Measurements from ENCODE around the gene NCCRP1.

Gene NCCRP1

DNA sequence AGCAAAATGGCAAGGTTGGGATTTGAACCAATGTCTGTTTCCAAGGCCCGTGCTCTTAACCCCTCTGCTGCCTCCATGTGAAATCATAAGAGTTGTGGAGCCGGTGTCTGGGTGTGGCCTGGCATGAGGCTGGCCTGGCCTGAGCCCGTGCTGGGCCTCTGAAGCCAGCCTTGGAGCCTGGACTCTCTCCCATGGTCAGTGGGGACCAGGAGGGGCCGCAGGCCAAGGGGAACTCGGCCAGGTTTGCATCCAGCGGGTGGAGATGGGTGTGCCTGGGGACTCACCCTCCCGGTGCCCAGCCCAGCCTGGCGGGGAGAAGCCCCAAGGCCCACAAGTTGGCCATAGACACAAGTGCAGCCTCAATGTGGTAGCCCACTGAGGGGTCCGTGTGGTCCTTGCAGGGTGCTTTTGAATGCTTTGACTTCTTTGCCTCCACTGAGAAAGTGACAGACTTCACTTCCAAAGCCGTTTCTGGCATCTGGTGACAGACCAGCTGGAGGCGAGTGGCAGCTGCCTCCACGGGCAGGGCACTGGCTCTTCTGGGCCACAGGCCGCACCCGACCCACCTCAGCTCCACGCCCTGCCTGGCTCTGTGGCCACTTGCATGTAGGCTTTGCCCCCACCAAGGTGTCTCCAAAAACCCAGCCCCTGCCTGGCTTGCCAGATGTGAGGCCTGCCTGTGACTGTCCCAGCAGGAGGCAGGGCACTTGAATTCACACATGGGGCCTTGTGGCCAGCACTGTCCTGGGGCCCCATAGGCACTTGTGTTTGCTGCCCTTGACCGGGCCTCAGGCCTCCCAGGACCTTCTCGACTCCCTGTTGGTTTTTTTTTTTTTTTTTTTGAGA, 26.2 kb upstream of the NCCRP1 start:
- ChIA-PET POLR2A (no interaction called here), CTCF (interaction anchor here (1.2 kb wide), 1 partner anchor 48 kb away, joined by 3 read pairs; no protein-coding TSS in a partner anchor)
- TF ChIP-seq, protein P1, sequence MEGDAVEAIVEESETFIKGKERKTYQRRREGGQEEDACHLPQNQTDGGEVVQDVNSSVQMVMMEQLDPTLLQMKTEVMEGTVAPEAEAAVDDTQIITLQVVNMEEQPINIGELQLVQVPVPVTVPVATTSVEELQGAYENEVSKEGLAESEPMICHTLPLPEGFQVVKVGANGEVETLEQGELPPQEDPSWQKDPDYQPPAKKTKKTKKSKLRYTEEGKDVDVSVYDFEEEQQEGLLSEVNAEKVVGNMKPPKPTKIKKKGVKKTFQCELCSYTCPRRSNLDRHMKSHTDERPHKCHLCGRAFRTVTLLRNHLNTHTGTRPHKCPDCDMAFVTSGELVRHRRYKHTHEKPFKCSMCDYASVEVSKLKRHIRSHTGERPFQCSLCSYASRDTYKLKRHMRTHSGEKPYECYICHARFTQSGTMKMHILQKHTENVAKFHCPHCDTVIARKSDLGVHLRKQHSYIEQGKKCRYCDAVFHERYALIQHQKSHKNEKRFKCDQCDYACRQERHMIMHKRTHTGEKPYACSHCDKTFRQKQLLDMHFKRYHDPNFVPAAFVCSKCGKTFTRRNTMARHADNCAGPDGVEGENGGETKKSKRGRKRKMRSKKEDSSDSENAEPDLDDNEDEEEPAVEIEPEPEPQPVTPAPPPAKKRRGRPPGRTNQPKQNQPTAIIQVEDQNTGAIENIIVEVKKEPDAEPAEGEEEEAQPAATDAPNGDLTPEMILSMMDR (IDR thresholded peaks at IDR 0.05; ENCODE audit: control extremely low read depth, extremely low read depth, low read depth, missing control alignments), result no peak
- DNase-seq (ENCODE audit: extremely low spot score), result no peak

DNA sequence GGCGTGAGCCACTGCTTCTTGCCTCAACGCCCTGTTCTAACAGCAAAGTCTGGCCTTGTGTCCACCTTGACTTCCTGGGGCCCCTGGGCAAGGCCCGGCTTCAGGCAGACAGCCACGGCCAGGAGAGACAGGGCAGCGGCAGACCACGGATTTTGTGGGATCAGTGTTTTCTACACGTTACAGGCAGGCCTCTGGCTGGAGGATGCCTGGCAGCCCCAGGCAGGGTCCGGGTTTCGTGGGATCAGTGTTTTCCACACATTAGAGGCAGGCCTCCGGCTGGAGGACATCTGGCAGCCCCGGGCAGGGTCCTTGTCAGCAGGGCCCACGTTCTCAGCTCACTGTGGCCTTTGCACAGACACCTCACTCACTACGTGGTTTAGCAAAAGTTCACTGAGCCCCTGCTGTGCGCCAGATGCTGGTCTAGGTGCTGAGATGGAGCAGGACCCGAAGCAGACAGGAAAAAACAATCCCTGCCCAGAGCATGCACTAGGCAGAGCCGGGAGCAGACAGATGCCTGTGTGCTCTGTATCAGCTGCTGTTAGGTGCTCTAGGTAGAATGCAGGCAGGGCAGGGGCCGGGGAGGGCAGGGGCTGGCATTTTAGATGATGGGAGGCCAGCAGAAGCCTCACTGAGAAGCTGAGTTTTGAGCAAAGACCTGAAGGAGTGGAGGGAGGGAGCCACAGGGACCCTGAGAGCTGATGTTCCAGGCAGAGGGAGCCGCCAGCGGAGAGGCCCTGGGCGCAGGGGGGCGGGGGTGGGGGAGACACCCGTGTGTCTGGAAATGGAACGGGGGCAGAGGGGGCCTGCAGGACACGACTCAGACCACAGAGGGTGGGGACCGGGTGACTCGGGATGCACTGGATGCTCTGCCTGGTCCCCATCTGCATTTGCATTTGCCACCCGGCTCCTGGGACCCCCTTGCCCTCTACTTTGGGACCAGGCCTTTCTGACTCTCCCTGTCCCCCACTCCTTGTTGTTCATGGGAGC, 25.0 kb upstream of the NCCRP1 start:
- ChIA-PET CTCF (interaction anchor here (1.2 kb wide), 1 partner anchor 49 kb away, joined by 3 read pairs; no protein-coding TSS in a partner anchor), POLR2A (no interaction called here)
- TF ChIP-seq, protein P1 (IDR thresholded peaks at IDR 0.05; ENCODE audit: control extremely low read depth, extremely low read depth, low read depth, missing control alignments), result no peak
- DNase-seq (ENCODE audit: extremely low spot score), result no peak

DNA sequence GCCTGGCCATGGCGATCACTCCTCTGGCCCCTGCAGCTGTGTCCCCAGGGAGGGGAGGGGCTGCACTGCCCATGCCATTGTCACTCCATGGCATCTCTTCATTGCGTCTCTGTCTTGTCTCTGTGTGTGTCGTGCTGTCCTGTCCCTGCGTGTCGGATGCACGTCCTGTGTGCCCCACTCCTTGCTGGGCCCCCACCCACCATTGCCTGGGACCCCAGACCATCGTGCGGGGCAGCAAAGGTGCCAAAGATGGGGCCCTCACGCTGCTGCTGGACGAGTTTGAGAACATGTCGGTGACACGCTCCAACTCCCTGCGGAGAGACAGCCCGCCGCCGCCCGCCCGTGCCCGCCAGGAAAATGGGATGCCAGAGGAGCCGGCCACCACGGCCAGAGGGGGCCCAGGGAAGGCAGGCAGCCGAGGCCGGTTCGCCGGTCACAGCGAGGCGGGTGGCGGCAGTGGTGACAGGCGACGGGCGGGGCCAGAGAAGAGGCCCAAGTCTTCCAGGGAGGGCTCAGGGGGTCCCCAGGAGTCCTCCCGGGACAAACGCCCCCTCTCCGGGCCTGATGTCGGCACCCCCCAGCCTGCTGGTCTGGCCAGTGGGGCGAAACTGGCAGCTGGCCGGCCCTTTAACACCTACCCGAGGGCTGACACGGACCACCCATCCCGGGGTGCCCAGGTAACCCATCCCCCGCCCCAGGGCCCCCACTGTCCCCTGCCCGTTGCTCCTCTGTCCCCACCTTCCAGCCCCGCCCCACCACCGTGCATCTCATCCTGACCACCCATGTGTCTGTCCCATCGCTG, 23.9 kb upstream of the NCCRP1 start:
- no peak for DNase-seq (ENCODE audit: extremely low spot score)
- ChIA-PET POLR2A (no interaction called here), CTCF (no interaction called here)
- TF ChIP-seq, protein P1 (IDR thresholded peaks at IDR 0.05; ENCODE audit: control extremely low read depth, extremely low read depth, low read depth, missing control alignments), result no peak

DNA sequence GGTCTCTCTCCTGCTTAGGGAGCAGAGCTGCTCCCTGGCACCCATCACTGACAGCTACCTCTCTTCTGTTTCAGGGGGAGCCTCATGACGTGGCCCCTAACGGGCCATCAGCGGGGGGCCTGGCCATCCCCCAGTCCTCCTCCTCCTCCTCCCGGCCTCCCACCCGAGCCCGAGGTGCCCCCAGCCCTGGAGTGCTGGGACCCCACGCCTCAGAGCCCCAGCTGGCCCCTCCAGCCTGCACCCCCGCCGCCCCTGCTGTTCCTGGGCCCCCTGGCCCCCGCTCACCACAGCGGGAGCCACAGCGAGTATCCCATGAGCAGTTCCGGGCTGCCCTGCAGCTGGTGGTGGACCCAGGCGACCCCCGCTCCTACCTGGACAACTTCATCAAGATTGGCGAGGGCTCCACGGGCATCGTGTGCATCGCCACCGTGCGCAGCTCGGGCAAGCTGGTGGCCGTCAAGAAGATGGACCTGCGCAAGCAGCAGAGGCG, 23.2 kb upstream of the NCCRP1 start:
- ChIA-PET CTCF (no interaction called here), POLR2A (no interaction called here)
- DNase-seq (ENCODE audit: extremely low spot score), result no peak
- TF ChIP-seq, protein P1 (IDR thresholded peaks at IDR 0.05; ENCODE audit: control extremely low read depth, extremely low read depth, low read depth, missing control alignments), result no peak

DNA sequence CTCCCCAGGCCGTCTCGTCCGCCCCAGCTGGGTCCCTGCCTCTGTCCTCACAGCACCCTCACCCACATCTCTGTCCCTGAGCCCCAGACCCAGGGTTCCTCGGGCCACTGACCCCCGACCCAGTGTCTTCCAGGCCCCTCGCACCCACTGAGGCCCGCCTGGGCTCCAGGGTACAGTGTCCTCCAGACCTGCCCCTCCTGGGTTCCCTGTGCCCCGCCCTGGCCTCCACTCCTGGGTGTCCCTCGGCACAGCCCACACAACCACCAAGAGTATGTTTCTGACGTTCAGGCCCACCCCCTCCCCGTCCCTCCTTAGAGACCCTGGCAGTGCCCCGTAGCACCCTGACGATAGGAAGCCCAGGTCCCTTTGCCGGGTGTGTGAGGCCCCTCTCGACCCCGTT, 22.6 kb upstream of the NCCRP1 start:
- DNase-seq (ENCODE audit: extremely low spot score), result no peak
- TF ChIP-seq, protein P1 (IDR thresholded peaks at IDR 0.05; ENCODE audit: control extremely low read depth, extremely low read depth, low read depth, missing control alignments), result no peak
- ChIA-PET POLR2A (interaction anchor here (0.5 kb wide), 1 partner anchor 1063 kb away, joined by 4 read pairs; no protein-coding TSS in a partner anchor), CTCF (interaction anchor here (2.0 kb wide), 1 partner anchor 13 kb away, joined by 10 read pairs; no protein-coding TSS in a partner anchor)

All from GM10248 (cell line).